KMS-11 (cell line): ENCODE measurements around the gene TNPO2.

Experiments used
- H2AFZ ChIP-seq: fragments of 200-600 bp; sonication (generic); 2 replicates; pipeline ENCODE4 v1.6.1; 2016; ENCODE audit warnings: antibody characterized with exemption, mixed run types, low read depth
- H3K27ac ChIP-seq: fragments of 200-600 bp; sonication (generic); 2 replicates; pipeline ENCODE4 v1.6.1; 2016; ENCODE audit warnings: mild to moderate bottlenecking, mixed run types
- H3K27me3 ChIP-seq: fragments of 200-600 bp; sonication (generic); 2 replicates; pipeline ENCODE4 v1.6.1; 2017; ENCODE audit warnings: mild to moderate bottlenecking, low read depth, mixed run types, moderate library complexity; ENCODE audit not compliant: insufficient read depth
- H3K36me3 ChIP-seq: fragments of 200-600 bp; sonication (generic); 2 replicates; pipeline ENCODE4 v1.6.1; 2017; ENCODE audit warnings: mild to moderate bottlenecking, mixed run types; ENCODE audit not compliant: insufficient read depth
- H3K4me1 ChIP-seq: fragments of 200-600 bp; sonication (generic); 2 replicates; pipeline ENCODE4 v1.6.1; 2016; ENCODE audit warnings: mild to moderate bottlenecking, low read depth, mixed run types; ENCODE audit not compliant: poor library complexity, severe bottlenecking
- H3K4me2 ChIP-seq: fragments of 200-600 bp; sonication (generic); 2 replicates; pipeline ENCODE4 v1.7.0; 2016; ENCODE audit warnings: mild to moderate bottlenecking, mixed run types
- H3K4me3 ChIP-seq: fragments of 200-600 bp; sonication (generic); IDR thresholded peaks from 2 replicates; pipeline ENCODE4 v1.6.1; 2017; ENCODE audit warnings: low read depth, low read length, mixed read lengths; ENCODE audit not compliant: insufficient read depth
- H3K79me2 ChIP-seq: fragments of 200-600 bp; sonication (generic); 2 replicates; pipeline ENCODE4 v1.6.1; 2016; ENCODE audit warnings: low read depth, mixed run types; ENCODE audit not compliant: insufficient read depth
- H3K9ac ChIP-seq: fragments of 200-600 bp; sonication (generic); 2 replicates; pipeline ENCODE4 v1.6.1; 2016; ENCODE audit warnings: mild to moderate bottlenecking, mixed run types
- H4K20me1 ChIP-seq: fragments of 200-600 bp; sonication (generic); 2 replicates; pipeline ENCODE4 v1.6.1; 2016; ENCODE audit warnings: mild to moderate bottlenecking, mixed run types; ENCODE audit not compliant: insufficient read depth
- TF ChIP-seq, protein P1 (sequence below): fragments of 200-600 bp; sonication (generic); conservative IDR thresholded peaks from 2 replicates; pipeline ENCODE4 v1.6.1; 2017; ENCODE audit warnings: low read depth, mild to moderate bottlenecking, antibody characterized with exemption, low read length, moderate library complexity, mixed read lengths

The TNPO2 gene

DNA sequence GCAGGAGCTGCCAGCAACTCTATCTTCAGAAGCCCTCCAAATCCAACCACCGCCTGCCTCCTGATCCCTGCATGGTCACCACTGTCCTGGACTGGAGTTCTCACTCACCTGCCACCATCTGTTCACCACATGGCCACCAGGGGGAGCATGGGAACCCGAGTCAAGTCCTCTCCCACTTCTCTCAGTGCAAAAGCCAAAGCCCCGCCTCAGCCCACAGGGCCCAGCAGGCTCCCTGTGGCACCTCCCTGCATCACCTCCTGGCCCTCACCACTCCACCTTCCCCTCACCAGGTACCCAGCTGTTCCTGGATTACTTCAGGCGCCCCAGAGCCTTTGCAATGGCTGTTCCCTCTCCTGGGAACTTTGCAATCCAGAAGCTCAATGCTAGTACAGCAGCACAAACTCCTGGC, 47.3 kb downstream of the TNPO2 start:
- H3K4me2 ChIP-seq, result no peak overlapping the region
- no peaks in the 10 kb centered on the region for H3K36me3 ChIP-seq
- H3K27me3 ChIP-seq, result no peaks in the 10 kb centered on the region
- H3K27ac ChIP-seq, result no peak overlapping the region
- H4K20me1 ChIP-seq, result no peaks in the 10 kb centered on the region
- no peak overlapping the region for H3K9ac ChIP-seq
- no peak overlapping the region for H3K4me3 ChIP-seq
- peaks cover 12% of the 10 kb centered on the region for H3K79me2 ChIP-seq
- TF ChIP-seq, protein P1, sequence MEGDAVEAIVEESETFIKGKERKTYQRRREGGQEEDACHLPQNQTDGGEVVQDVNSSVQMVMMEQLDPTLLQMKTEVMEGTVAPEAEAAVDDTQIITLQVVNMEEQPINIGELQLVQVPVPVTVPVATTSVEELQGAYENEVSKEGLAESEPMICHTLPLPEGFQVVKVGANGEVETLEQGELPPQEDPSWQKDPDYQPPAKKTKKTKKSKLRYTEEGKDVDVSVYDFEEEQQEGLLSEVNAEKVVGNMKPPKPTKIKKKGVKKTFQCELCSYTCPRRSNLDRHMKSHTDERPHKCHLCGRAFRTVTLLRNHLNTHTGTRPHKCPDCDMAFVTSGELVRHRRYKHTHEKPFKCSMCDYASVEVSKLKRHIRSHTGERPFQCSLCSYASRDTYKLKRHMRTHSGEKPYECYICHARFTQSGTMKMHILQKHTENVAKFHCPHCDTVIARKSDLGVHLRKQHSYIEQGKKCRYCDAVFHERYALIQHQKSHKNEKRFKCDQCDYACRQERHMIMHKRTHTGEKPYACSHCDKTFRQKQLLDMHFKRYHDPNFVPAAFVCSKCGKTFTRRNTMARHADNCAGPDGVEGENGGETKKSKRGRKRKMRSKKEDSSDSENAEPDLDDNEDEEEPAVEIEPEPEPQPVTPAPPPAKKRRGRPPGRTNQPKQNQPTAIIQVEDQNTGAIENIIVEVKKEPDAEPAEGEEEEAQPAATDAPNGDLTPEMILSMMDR, result peak; percentile 90
- H3K4me1 ChIP-seq, result peaks cover 6% of the 10 kb centered on the region
- no peak overlapping the region for H2AFZ ChIP-seq

DNA sequence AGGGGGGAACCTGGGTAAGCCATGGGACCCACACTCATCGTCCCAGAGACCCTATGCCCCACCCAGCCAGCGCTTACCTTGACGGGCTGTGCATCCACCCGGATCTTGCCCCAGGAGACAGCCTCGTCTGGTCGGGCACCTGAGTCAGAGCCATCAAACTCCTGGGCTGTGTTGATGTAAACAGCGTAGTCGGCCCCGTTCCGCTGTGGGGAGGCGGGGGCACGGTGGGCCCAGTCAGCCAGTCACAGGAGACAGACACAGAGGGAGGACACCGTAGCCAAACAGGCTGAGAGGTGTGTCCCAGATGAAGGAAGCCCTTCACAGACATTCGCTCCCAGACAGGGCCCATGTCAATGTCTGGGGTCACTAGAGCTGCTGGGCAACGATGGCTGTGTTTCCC, 47.8 kb downstream of the TNPO2 start:
- Histone ChIP-seq H3K79me2 (peaks cover 12% of the 10 kb centered on the region), H3K4me2 (no peak overlapping the region), H3K27ac (no peak overlapping the region), H3K36me3 (no peaks in the 10 kb centered on the region), H3K4me1 (peaks cover 6% of the 10 kb centered on the region), H3K27me3 (no peaks in the 10 kb centered on the region), H4K20me1 (no peaks in the 10 kb centered on the region), H3K9ac (no peak overlapping the region), H2AFZ (no peak overlapping the region), H3K4me3 (no peak overlapping the region)
- TF ChIP-seq, protein P1, result no peak

- H3K79me2 ChIP-seq, result peaks cover 11% of the 10 kb centered on the region
These were observed 48.3 kb downstream of the TNPO2 start for GRCh38 chr19:12675399-12675798.

GRCh38 chr19:12672744-12673143, 51.0 kb downstream of the TNPO2 start:
- Histone ChIP-seq H3K4me2 (no peak overlapping the region), H3K4me3 (no peak overlapping the region), H3K79me2 (0 out of 2 replicates have a peak, but pooled peaks cover 6% of the 10 kb centered on the region), H3K4me1 (peaks cover 21% of the 10 kb centered on the region), H3K27ac (no peak overlapping the region), H2AFZ (no peak overlapping the region), H3K36me3 (no peaks in the 10 kb centered on the region), H3K9ac (no peak overlapping the region), H3K27me3 (no peaks in the 10 kb centered on the region), H4K20me1 (no peaks in the 10 kb centered on the region)
- TF ChIP-seq, protein P1, result no peak

More at GRCh38 chr19:12675399-12675798, 48.3 kb downstream of the TNPO2 start:
- H2AFZ ChIP-seq, result no peak overlapping the region
- no peak overlapping the region for H3K4me2 ChIP-seq
- TF ChIP-seq, protein P1, result no peak
- no peak overlapping the region for H3K9ac ChIP-seq
- H3K4me1 ChIP-seq, result peaks cover 9% of the 10 kb centered on the region
- H3K4me3 ChIP-seq, result no peak overlapping the region
- no peaks in the 10 kb centered on the region for H4K20me1 ChIP-seq
- H3K27ac ChIP-seq, result no peak overlapping the region
- no peaks in the 10 kb centered on the region for H3K27me3 ChIP-seq
- no peaks in the 10 kb centered on the region for H3K36me3 ChIP-seq
